ENCODE results near the gene PI4KA. TPM values are rescaled to one million over a fixed set of nuclear protein-coding genes. Genes with fewer than 3 reads are reported as not detected.

PI4KA gene
- total and polyA plus RNA-seq, 2 of the 13 experiments (the other 11 are each of a cell fraction or from before 2014, with no cell fraction given) = 27.4 to 56.4 TPM

DNA sequence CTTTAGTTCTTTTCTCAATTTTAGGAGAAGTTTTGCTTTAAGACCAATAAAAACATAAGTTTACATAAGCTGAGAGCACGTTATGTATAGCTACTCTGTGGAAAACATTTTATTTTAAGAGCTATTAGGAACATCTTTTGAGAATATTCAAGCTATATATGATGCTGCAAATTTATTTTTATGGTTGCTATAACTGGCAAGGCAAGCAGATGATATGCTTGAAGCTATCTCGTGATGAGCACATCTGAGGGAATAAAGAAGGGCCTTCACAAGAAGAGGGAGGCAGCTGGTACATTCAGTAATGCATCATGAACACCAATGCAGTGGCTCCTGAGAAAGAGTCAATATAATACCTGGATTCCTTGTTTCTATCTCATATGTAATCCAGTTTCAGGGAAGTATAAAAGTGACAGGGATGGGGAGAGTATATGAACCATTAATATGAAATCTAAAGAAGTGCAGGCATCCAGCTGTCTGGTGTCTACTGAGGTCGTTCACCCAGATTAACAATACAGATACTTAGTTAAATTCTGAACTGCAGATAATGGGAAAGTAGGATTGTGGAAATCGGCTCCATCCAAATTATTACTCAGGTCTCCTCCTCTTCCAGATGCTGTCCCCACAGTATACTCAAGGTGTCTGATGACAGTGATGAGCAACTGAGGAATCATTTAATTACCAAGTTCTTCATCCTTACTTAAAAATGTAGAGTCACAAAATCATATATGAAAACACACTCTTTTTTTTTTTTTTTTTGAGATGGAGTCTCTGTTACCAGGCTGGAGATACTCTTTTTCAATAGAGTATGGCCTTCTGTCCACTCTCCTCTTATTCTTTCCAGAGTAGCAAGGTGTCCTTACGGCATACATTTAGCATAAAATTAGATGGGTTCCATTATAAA is 185.1 kb downstream of the PI4KA start:
- intact Hi-C loops (cut with micrococcal nuclease; ENCODE audit: unreplicated experiment) (no loop called here), in situ Hi-C loops (cut with HindIII; ENCODE audit: extremely low pct_ligation_motif_present, low pct_unique_long_range_greater_than_20kb) (no loop called here)
- Histone ChIP-seq H3K27me3 (ENCODE audit: control insufficient read depth in 1 of 2, insufficient read depth in 2 of 2, low read length in 2 of 2) (peaks cover 0 to 6% of the 10 kb centered on the region in 2 experiments; a peak in 2 of 5 replicates), H3K79me2 (ENCODE audit: insufficient read depth, low read length) (no peaks in the 10 kb centered on the region), H3K4me2 (ENCODE audit: low read depth, low read length) (no peak overlapping the region), H4K20me1 (ENCODE audit: insufficient read depth, low read length) (no peaks in the 10 kb centered on the region), H3K9me3 (ENCODE audit: low read length) (no peaks in the 10 kb centered on the region), H3K36me3 (replicated peaks in 1 of 2; ENCODE audit: control insufficient read depth in 1 of 2, insufficient read depth in 2 of 2, low read length in 2 of 2) (no peaks in the 10 kb centered on the region), H3K9ac (ENCODE audit: insufficient read depth, low read depth, low read length) (no peak overlapping the region), H3K4me3 (replicated peaks in 1 of 3; ENCODE audit: insufficient read depth in 1 of 3, low read depth in 2 of 3, low read length in 3 of 3) (no peak overlapping the region), H2AFZ (ENCODE audit: low read length) (no peak overlapping the region), H3K27ac (ENCODE audit: extremely low read length, insufficient read depth, low read length) (no peak overlapping the region), H3K4me1 (ENCODE audit: insufficient read depth, low read length) (no peaks in the 10 kb centered on the region)
- ATAC-seq (no peak), FAIRE-seq (no peak), DNase-seq (ENCODE audit: low spot score) (no peak)
- POLR2A ChIA-PET = interaction anchor here (0.8 kb wide), 1 partner anchor 25 kb away, joined by 3 read pairs; no protein-coding TSS in a partner anchor
- CTCF ChIA-PET (ENCODE audit: low intra/inter-chr PET ratio, low total read pairs) = no interaction called here
- BruUV-seq (replicated peaks) = no TSS peak
- no peak for TF ChIP-seq ZNF83 (CRISPR knock-in tag; IDR thresholded peaks at IDR 0.05; ENCODE audit: borderline replicate concordance)
- TF ChIP-seq RBM39 (IDR thresholded peaks at IDR 0.05; ENCODE audit: low read depth, low read length, poor library complexity, severe bottlenecking) = no peak
- TF ChIP-seq PAF1 (CRISPR knock-in tag; IDR thresholded peaks at IDR 0.05) = no peak
- no peak for TF ChIP-seq YY1 (IDR thresholded peaks at IDR 0.05; ENCODE audit: insufficient read depth, insufficient replicate concordance, low read depth, low read length)
- TF ChIP-seq GABPA (IDR thresholded peaks at IDR 0.05; ENCODE audit: low read depth, low read length) = no peak
- TF ChIP-seq GABPA (CRISPR knock-in tag; IDR thresholded peaks at IDR 0.05; ENCODE audit: low read depth) = no peak
- TF ChIP-seq HNRNPL (IDR thresholded peaks at IDR 0.05; ENCODE audit: low read depth, low read length) = no peak
- TF ChIP-seq, protein P1, sequence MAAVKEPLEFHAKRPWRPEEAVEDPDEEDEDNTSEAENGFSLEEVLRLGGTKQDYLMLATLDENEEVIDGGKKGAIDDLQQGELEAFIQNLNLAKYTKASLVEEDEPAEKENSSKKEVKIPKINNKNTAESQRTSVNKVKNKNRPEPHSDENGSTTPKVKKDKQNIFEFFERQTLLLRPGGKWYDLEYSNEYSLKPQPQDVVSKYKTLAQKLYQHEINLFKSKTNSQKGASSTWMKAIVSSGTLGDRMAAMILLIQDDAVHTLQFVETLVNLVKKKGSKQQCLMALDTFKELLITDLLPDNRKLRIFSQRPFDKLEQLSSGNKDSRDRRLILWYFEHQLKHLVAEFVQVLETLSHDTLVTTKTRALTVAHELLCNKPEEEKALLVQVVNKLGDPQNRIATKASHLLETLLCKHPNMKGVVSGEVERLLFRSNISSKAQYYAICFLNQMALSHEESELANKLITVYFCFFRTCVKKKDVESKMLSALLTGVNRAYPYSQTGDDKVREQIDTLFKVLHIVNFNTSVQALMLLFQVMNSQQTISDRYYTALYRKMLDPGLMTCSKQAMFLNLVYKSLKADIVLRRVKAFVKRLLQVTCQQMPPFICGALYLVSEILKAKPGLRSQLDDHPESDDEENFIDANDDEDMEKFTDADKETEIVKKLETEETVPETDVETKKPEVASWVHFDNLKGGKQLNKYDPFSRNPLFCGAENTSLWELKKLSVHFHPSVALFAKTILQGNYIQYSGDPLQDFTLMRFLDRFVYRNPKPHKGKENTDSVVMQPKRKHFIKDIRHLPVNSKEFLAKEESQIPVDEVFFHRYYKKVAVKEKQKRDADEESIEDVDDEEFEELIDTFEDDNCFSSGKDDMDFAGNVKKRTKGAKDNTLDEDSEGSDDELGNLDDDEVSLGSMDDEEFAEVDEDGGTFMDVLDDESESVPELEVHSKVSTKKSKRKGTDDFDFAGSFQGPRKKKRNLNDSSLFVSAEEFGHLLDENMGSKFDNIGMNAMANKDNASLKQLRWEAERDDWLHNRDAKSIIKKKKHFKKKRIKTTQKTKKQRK (IDR thresholded peaks at IDR 0.05; ENCODE audit: low read length) = no peak
- TF ChIP-seq MXD1 (CRISPR knock-in tag; IDR thresholded peaks at IDR 0.05) = no peak
- TF ChIP-seq ADNP (CRISPR knock-in tag; IDR thresholded peaks at IDR 0.05) = no peak
- TF ChIP-seq, protein P2, sequence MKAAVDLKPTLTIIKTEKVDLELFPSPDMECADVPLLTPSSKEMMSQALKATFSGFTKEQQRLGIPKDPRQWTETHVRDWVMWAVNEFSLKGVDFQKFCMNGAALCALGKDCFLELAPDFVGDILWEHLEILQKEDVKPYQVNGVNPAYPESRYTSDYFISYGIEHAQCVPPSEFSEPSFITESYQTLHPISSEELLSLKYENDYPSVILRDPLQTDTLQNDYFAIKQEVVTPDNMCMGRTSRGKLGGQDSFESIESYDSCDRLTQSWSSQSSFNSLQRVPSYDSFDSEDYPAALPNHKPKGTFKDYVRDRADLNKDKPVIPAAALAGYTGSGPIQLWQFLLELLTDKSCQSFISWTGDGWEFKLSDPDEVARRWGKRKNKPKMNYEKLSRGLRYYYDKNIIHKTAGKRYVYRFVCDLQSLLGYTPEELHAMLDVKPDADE (CRISPR knock-in tag; IDR thresholded peaks at IDR 0.05) = no peak
- WGBS (ENCODE audit: low lambda C conversion rate) = under 1% methylated on average over 5 of the region's 5 CpGs

Measured in HepG2 (cell line).